ENCODE results near the gene ATP1B3.
A peak's percentile ranks its signal among the peaks of the same experiment; 100 is the strongest.
"Not testable (repeated sequence)": the region's sequence is repeated elsewhere in the genome, so short reads cannot be mapped to it uniquely, and the experiment has no call there.

ATP1B3 gene

DNA sequence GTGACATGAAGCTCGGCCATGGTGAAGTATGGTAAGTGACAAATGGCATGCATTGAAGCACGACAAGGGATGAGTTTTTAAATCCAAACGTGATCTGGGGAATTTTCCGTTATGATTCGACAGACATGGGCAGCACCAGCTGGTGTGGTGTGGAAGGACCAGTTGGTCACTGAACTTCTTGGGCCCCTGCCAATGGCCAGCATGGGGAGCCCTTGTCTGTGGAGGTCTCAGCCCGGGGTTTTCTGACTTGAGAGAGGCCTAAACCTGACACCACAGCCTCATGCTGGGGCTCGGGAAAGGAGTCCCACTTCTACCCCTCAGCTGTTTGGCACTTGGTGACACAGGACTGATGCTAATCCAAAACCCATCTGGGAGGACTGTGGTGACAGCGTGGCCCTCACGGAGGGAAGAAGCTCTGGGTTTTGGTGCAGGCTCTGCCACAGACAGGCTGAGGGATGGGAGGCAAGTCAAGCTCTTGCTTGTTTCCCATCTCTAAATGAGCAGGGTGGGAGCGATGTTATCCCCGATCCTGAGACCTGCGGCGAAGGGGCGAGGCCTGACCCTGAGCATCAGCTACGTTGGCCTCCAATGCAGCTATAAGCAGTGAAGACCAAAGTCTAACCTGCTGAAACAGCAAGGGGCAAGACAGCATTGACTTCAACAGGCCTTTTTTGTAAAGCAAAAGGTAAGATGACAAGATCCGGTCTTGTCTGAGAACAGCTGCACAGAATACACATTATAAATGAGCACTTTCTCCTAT lies 69.5 kb downstream of the ATP1B3 start:
- no peak for DNase-seq (ENCODE audit: low spot score)

DNA sequence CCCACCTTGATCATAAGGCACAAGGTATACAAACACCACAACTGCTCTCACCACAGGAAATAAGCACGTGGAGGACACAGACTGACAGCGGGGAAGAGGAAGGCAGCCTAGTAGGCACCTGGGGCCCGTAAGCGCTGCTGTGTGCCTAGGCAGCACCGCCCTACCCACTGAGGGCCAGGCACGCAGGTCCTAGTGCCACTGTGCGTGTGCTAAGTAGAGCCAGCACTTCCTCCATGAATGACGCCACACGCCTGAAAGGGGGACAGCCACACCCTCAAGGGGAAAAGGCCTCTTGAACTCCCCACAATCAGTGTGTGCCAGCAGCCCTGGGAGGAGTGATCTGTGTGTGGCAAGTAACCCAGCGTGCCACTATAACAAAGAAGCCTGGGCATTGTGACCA lies 73.0 kb downstream of the ATP1B3 start:
- no peak for DNase-seq (ENCODE audit: low spot score)

DNA sequence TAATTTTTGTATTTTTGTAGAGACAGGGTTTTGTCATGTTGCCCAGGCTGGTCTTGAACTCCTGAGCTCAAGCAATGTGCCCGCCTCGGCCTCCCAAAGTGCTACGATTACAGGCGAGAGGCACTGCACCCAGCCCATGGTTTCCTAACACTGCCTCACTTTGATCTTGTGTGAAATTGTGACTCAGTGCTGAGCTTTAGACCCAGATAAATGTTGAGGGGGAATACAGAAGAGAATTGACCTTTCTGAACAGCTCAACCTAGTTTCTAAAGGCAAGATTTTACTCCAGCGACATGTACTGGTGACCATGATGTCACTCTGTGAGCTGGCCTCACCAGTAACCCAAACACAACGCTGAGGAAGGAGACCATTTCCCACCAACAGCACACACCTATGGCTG lies 73.5 kb downstream of the ATP1B3 start:
- no peak for DNase-seq (ENCODE audit: low spot score)

DNA sequence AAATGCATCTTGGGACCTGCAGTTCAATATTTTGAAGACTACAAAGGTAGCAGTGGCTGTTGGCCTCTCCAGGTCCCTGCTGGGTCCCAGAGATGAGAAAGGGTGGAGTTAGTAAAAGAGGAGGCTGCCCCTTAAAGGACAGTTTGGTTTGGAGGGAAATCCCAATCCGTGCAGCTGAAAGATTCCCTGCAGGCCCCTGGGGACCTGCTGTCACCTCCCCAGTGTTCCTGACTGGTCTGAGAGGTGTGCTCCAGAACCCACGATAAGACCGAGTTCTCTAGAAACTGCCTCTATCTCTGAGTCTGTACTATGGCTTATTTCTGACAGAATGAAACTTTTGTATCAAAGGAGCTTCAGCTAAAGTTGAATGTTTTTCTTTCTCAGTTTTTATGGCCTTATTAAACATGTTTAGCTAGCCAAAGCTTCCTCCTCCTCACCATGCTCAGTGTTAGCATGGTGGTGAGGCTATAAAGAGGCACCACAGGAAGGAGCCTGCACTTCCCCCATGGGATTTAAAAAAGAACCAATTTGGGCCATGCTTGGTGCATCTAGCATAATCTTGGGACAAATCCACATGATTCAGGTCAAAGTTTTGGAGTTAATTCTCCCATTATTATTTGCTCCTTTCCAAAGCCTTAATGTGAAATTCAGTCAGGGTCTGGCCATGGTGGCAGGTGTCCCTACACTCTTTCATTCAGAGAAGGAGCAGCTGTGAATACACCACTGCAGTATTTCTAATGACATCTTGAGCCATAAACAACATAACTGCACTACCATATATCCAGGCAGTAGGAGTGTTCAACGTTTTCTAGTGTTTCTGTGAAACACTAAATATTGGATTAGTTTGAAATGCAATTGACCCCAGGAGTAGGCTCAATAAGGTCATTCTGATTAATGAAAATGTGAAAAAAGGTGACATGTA lies 74.4 kb downstream of the ATP1B3 start:
- DNase-seq (ENCODE audit: low spot score) = no peak

DNA sequence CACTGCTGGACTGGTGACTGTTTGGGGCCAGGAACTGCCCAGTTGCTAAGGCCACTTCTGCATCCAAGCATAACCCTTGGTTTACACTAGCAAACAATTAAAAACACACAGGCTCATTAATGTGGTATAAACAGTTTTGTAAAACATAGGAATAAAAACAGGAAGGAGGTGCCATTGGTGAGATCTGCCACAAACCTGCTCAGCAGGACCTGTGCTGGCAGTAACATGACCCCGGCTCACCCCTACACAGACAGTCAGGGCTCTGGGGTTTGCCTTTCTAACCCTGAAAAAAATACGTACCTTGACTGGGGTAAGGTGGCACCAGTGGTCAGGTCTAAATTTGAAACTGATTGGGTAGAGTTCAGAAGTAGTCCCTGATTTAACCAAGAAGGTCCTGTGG lies 76.2 kb downstream of the ATP1B3 start:
- DNase-seq (ENCODE audit: low spot score) = no peak

DNA sequence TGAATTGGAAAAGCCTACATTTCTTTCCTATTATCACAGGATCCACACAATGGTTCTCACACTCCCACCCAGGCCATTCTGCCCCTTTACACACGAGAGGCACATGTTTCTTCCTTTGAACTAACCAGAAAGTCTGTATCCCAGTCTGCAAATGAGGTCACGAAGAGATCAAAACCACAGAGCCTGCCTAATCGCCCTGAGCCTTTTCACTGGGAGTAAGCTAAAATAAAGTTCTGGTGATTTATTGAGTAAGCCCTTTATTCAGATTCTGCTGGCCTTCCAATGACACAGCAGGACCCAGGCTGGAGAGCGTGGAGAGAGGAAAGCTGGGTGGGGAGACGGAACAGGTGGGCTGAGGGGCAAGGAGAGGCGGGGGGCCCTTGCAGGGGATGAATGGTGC lies 78.7 kb downstream of the ATP1B3 start:
- peak; percentile 48 for DNase-seq (ENCODE audit: low spot score)

DNA sequence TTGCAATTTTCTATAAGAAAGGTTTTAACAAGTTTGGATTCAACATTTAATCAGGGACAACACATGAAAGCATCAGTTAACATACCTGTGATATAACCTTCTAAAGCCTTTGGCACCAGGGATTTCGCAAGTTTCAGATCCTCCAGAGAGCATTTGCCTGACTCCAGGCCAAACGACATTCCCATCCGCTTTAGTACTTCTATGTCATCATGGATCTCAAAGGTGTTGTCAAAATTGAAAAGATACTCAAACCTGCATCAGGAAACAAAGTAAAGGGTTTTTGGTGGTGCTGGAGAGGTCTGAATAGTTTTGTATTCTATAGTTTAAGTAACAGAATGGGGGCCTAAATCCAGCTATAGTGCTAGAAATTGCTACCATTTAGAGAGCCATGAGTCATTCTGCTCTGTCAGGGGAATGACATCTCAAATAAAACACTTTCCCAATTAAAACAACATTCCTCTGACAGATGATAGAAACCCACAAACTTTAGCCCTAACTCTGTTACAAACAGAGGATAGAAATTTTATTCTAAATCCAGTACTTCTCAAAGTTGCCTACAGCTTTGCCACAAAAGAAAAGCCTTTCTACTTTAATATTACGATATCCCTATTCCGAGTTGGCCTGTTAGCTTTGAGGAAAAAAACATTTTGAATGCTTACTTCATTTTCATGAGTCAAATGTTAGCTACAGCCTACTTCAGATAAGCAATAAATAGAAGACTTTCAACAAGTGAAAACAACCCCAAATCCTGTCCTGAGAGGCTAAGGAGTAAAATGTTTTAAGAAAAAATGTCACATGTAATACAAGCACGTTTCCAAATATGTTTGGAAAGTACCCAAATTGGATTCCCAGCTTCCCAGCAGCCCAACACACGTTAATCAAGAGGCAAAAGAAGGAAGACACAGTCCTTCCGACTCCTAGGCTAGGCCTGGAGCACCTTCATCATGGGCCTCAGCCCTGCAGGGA lies 83.4 kb downstream of the ATP1B3 start:
- DNase-seq (ENCODE audit: low spot score) = peak; percentile 58

DNA sequence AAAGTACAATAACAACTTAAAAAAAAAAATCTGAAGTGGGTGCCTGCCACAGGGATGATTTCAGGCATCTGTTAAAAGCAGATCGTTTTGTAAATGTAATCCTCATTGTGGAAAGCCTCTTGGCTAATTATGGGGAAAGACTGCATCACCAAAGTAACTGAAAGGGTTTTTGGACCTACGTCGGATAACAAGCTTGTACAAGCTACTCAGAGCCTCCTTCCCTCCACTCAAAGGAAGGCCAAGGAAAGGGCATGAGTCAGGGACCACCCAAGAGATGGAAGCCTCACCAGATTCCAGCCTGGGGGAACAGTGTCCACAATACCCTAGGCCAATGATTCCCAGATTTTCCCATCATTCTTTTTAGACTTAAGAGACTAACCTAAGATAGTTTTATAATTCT lies 84.3 kb downstream of the ATP1B3 start:
- peak; percentile 41 for DNase-seq (ENCODE audit: low spot score)

DNA sequence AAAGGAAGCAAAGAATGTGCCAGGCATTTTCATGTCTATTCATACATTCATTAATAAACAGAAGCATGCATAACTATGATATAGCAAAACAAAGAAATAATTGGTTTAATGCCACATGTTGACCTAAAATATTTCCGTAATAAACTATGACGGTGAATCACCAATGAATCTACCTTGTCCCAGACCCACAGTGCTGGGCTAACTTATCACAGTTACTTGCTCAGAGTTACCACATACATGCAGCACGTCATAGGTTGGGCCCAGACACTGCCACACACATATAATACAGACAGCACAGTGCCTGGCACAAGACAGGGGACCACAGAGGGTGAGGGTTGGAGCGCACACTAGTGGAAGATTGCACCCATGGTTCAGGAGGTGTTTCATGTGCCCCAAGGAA lies 86.9 kb downstream of the ATP1B3 start:
- no peak for DNase-seq (ENCODE audit: low spot score)

DNA sequence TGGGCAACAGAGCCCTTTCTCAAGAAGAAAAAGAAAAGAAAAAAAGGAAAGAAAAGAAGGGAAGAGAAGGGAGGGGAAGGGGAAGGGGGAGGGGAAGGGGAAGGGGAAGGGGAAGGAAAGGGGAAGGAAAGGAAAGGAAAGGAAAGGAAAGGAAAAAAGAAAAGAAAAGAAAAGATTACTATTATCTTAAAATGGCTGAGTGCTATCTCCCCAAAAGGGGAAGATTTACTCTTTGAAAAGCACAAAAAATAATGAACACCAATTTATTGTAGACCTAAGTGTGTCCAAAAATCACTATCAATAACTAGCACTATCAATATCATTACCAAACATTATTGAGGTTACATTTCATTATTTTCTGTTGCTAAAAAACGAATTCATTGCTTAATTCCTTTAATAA lies 89.0 kb downstream of the ATP1B3 start:
- no peak for DNase-seq (ENCODE audit: low spot score)

DNA sequence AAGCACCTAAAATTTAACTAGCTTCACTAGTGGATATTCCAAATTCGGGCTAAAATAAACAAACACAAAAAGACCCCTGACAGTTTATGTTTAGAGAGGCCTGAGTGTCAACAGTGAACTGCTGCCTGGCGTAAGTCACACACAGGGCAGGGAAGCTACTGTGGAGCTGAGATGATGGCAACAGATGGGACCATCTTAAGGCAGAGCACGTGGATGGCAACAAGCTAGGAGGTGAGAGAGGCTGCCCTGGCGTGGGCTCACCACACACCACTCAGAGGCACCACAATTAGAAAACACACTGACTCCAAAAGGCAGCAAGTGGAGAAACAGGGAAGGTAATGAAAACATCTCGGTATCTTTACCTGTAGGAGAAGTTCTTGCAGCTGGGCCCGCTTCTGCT lies 93.3 kb downstream of the ATP1B3 start:
- DNase-seq (ENCODE audit: low spot score) = no peak

DNA sequence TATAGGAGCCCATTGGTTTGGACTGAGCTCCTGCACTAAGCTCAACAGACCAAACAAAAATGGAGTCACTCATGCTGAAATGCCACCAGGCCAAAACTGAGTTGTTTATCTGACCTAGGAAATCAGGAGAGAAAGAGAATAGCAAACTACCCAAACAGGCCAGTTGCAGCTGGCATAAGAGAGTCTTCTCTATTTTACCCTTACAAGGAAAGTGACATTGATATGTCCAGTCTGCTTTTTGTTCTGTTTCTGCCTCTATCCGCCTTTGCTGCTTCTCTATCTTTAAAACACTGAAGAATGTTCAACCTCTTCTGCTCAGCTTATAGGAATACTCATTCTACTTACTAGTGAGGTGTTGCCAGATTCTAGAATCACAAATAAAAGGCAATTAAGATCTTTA lies 95.1 kb downstream of the ATP1B3 start:
- no peak for DNase-seq (ENCODE audit: low spot score)

DNA sequence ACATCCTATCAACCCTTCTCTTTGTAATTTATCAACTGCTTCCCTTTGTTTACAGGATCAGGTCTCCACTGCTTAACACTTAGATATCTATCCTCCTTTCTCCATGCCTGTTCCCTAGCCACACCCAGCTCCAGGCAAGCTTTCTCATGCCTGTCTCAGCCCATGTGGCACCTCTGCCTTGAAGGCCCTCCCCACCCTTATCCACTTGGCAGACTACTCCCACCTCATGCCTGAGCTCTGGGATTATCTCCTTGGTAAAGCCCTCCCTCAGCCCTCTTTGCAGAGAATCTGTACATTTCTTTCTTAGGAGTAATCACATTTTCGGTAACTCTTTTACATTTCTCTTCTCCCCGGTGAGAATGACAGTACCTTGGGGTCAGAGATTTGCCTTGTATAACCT lies 96.0 kb downstream of the ATP1B3 start:
- DNase-seq (ENCODE audit: low spot score) = no peak

DNA sequence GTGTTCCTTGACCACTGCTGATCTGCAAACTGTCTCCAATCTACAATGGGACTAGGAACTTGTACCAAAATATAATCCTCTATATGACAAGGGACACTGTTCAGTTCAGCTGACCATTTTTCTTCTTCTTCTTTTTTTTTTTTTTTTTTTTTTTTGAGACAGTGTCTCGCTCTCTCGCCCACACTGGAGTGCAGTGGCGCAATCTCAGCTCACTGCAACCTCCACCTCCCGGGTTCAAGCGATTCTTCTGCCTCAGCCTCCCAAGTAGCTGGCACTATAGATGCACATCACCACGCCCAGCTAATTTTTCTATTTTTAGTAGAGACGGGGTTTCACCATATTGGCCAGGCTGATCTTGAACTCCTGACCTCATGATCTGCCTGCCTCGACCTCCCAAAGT lies 98.3 kb downstream of the ATP1B3 start:
- DNase-seq (ENCODE audit: low spot score) = not testable (repeated sequence)
